PC-3 (cell line): ENCODE data around the gene SLC9A3. TPM values are rescaled to one million over a fixed set of nuclear protein-coding genes. Genes with fewer than 3 reads are reported as not detected.

Experiments
- ATAC-seq: fragments of 200-7000 bp; cut with Tn5 transposase; 2 replicates; pipeline ENCODE4 v1.9.1; 2020; ENCODE audit warnings: mild to moderate bottlenecking, moderate library complexity
- BruUV-seq: library from RNA; stranded (reverse); fragments of 400-500 nt; replicated peaks from 2 replicates; lab custom pipeline; 2021; lab: Mats Ljungman, UMichigan
- CTCF ChIA-PET: fragments of 300-600 bp; sonication (Branson Sonifier 250); formaldehyde crosslinking; loops from one replicate; lab custom pipeline; 2022; ENCODE audit warnings: antibody characterized with exemption; lab: Charles Lee
- POLR2A ChIA-PET: fragments of 300-600 bp; sonication (Branson Sonifier 250); formaldehyde crosslinking; loops from one replicate; lab custom pipeline; 2022; ENCODE audit warnings: antibody characterized with exemption; ENCODE audit not compliant: unreplicated experiment; lab: Charles Lee
- DNase-seq: peaks from one replicate; pipeline ENCODE4 v3.0.0-alpha.2; 2015
- H2AFZ ChIP-seq: fragments of 300-600 bp; sonication (generic); 2 replicates; pipeline ENCODE4 v1.6.0; 2016; ENCODE audit warnings: antibody characterized with exemption, low read length
- H3F3A ChIP-seq: fragments of 300-600 bp; sonication (generic); one replicate; pipeline ENCODE4 v1.6.0; 2017; ENCODE audit warnings: antibody characterized with exemption, low read length, control low read depth, mild to moderate bottlenecking; ENCODE audit not compliant: unreplicated experiment
- H3K27ac ChIP-seq: fragments of 300-600 bp; sonication (generic); 2 replicates; pipeline ENCODE4 v1.5.1; 2016; ENCODE audit warnings: mild to moderate bottlenecking, low read length
- H3K27me3 ChIP-seq: fragments of 300-600 bp; sonication (generic); 2 replicates; pipeline ENCODE4 v1.6.1; 2016; ENCODE audit warnings: low read length, mixed read lengths
- H3K36me3 ChIP-seq: fragments of 300-600 bp; sonication (generic); 2 replicates; pipeline ENCODE4 v1.6.1; 2016; ENCODE audit warnings: low read depth, mixed run types, low read length, mixed read lengths
- H3K4me1 ChIP-seq: fragments of 300-600 bp; sonication (generic); 2 replicates; pipeline ENCODE4 v1.5.1; 2016; ENCODE audit warnings: low read length; ENCODE audit not compliant: insufficient read depth
- H3K4me2 ChIP-seq: fragments of 300-600 bp; sonication (generic); 2 replicates; pipeline ENCODE4 v1.6.0; 2016; ENCODE audit warnings: low read length
- H3K4me3 ChIP-seq: fragments of 300-600 bp; sonication (generic); 2 replicates; pipeline ENCODE4 v1.5.1; 2016; ENCODE audit warnings: mild to moderate bottlenecking, low read length, mixed read lengths
- H3K79me2 ChIP-seq: fragments of 300-600 bp; sonication (generic); 2 replicates; pipeline ENCODE4 v1.6.1; 2017; ENCODE audit warnings: low read length, mixed read lengths
- H3K9ac ChIP-seq: fragments of 300-600 bp; sonication (generic); 2 replicates; pipeline ENCODE4 v1.6.0; 2016; ENCODE audit warnings: mild to moderate bottlenecking, low read length
- H3K9me2 ChIP-seq: fragments of 300-600 bp; sonication (generic); replicated peaks from 2 replicates; pipeline ENCODE4 v1.6.1; 2016; ENCODE audit warnings: mixed run types, low read length, mixed read lengths
- H3K9me3 ChIP-seq: fragments of 300-600 bp; sonication (generic); 2 replicates; pipeline ENCODE4 v1.6.1; 2016; ENCODE audit warnings: low read length, mixed read lengths
- H4K20me1 ChIP-seq: fragments of 300-600 bp; sonication (generic); 2 replicates; pipeline ENCODE4 v1.6.1; 2016; ENCODE audit warnings: low read length, mixed read lengths
- EZH2 ChIP-seq: fragments of 300-600 bp; sonication (generic); IDR thresholded peaks from one replicate; pipeline ENCODE4 v1.6.1; 2017; ENCODE audit warnings: antibody characterized with exemption, mild to moderate bottlenecking, low read length; ENCODE audit not compliant: unreplicated experiment
- EZH2phosphoT487 ChIP-seq: fragments of 300-600 bp; sonication (generic); IDR thresholded peaks from 2 replicates; pipeline ENCODE4 v1.6.1; 2018; ENCODE audit warnings: mild to moderate bottlenecking, antibody characterized with exemption, low read length, borderline replicate concordance
- intact Hi-C: fragments of 100-400 bp; cut with micrococcal nuclease; formaldehyde crosslinking; loops from 2 replicates; pipeline ENCODE4 v1.9.0; 2023
- total RNA-seq: library from RNA; depleted of rRNA; stranded (reverse); fragments of >200 nt; gene quantifications from 2 replicates; pipeline ENCODE4 v1.2.3, GENCODE V29; 2014
- TF ChIP-seq, protein P1 (sequence below): fragments of 300-600 bp; sonication (generic); conservative IDR thresholded peaks from 2 replicates; pipeline ENCODE4 v1.5.1; 2017; ENCODE audit warnings: antibody characterized with exemption, low read depth, mild to moderate bottlenecking, low read length

The SLC9A3 gene
- total RNA-seq, 1 experiment from 2014 or later = 4.9 TPM

DNA sequence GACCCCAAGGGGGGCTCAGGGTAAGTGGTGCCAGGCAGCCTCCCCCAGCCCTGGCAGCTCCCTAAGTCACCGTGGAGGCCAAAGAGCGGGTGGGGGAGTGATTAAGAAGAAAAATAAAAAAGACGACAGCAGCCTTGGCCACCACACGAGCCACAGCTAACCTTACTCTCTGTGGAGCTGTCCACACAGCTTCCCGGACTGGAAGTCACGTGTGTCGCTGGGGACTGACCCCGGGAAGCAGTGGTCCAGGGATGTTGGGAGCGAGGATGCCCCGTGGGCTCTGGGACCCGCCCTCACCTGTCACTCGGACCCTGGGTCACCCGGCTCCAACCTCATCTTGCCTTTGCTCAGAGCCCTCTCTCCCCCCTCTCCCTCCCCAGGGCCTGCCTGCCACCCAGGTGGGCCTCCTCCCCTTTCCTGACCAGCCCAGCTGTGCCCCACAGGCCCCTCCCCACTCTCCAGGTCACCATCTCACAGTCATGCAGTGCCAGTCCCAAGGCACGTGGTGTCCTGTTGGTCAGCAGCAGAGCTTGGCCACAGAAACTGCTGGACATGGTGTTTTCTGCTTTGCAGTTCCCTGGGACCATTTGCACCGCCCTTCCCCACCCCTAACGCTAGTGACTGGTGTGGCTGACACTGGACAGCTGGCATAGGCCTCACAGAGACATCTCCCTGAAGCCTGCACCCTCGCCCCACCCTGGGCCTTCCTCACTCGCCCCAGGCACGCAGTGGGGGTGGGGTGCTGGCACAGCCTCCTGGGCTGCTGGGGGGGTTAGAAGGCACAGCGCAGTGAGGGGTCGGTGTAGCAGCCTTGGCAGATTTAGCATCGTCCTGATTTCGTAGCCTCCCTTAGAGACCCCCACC is 91.1 kb downstream of the SLC9A3 start:
- TF ChIP-seq EZH2phosphoT487 (no peak), EZH2 (no peak)
- TF ChIP-seq, protein P1, sequence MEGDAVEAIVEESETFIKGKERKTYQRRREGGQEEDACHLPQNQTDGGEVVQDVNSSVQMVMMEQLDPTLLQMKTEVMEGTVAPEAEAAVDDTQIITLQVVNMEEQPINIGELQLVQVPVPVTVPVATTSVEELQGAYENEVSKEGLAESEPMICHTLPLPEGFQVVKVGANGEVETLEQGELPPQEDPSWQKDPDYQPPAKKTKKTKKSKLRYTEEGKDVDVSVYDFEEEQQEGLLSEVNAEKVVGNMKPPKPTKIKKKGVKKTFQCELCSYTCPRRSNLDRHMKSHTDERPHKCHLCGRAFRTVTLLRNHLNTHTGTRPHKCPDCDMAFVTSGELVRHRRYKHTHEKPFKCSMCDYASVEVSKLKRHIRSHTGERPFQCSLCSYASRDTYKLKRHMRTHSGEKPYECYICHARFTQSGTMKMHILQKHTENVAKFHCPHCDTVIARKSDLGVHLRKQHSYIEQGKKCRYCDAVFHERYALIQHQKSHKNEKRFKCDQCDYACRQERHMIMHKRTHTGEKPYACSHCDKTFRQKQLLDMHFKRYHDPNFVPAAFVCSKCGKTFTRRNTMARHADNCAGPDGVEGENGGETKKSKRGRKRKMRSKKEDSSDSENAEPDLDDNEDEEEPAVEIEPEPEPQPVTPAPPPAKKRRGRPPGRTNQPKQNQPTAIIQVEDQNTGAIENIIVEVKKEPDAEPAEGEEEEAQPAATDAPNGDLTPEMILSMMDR = no peak
- no peaks in the 10 kb centered on the region for H4K20me1 ChIP-seq
- intact Hi-C loops = loop anchor here (5.0 kb wide), 1 partner anchor 116 kb away; no protein-coding TSS in a partner anchor

DNA sequence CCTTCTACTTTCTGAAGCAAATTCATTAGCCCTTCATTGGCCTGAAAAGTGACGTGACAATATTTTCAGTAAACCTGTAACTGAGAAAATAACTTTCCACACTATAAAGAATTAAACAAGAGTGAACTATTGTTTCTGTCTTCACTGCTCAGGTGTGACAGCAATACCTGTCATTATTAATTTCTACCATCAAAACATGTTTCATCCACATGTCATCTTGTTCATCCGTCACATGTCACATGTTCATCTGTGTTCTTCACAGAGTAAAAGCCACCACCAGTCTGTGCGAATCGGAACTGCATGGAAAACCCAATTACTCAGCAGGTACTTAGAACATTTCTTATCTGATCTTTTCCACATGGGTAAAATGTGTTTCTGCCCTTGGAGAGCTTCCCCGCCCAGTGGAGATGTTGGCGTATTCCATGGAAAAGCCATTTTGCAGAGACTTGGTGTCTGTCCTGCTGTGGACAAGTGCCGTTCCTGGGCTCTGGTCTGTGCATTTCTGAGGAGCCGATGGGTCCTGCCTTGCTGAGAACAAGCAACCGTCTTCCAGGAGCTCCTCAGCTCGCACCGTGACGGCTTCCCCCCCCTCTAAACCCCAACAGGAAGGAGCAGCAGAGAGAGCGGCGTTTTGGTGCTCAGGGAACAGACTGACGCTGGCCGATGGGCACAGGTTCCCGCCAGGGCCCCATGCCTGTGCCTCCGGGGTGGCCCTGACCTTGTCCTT is 91.9 kb downstream of the SLC9A3 start:
- intact Hi-C loops = loop anchor here (5.0 kb wide), 1 partner anchor 115 kb away; no protein-coding TSS in a partner anchor
- BruUV-seq = no TSS peak
- POLR2A ChIA-PET = no interaction called here
- no peak overlapping the region for H3K4me2 ChIP-seq
- TF ChIP-seq, protein P1 = no peak
- TF ChIP-seq EZH2phosphoT487 (no peak), EZH2 (no peak)
- H3K79me2 ChIP-seq = no peaks in the 10 kb centered on the region
- no peaks in the 10 kb centered on the region for H3K4me1 ChIP-seq
- H2AFZ ChIP-seq = no peak overlapping the region
- ATAC-seq (no peak), DNase-seq (no peak)
- H3K27me3 ChIP-seq = no peaks in the 10 kb centered on the region
- no peaks in the 10 kb centered on the region for H3F3A ChIP-seq
- no peak overlapping the region for H3K27ac ChIP-seq
- H3K9me2 ChIP-seq = no peaks in the 10 kb centered on the region
- no peaks in the 10 kb centered on the region for H3K36me3 ChIP-seq
- no peak overlapping the region for H3K9ac ChIP-seq
- no peak overlapping the region for H3K4me3 ChIP-seq
- H4K20me1 ChIP-seq = no peaks in the 10 kb centered on the region
- CTCF ChIA-PET = no interaction called here
- no peaks in the 10 kb centered on the region for H3K9me3 ChIP-seq

More for the DNA sequence above, 91.1 kb downstream of the SLC9A3 start:
- no peaks in the 10 kb centered on the region for H3F3A ChIP-seq
- no peaks in the 10 kb centered on the region for H3K36me3 ChIP-seq
- ChIA-PET CTCF (no interaction called here), POLR2A (no interaction called here)
- H3K9me3 ChIP-seq = no peaks in the 10 kb centered on the region
- H3K9ac ChIP-seq = no peak overlapping the region
- no peaks in the 10 kb centered on the region for H3K4me1 ChIP-seq
- no TSS peak for BruUV-seq
- H3K4me3 ChIP-seq = no peak overlapping the region
- no peaks in the 10 kb centered on the region for H3K9me2 ChIP-seq
- ATAC-seq (no peak), DNase-seq (no peak)
- no peaks in the 10 kb centered on the region for H3K27me3 ChIP-seq
- H2AFZ ChIP-seq = no peak overlapping the region
- no peak overlapping the region for H3K27ac ChIP-seq
- no peaks in the 10 kb centered on the region for H3K79me2 ChIP-seq
- H3K4me2 ChIP-seq = no peak overlapping the region
